NCI-H345 treated with DMSO at 0.1 percent for 48 hours (cell line): ENCODE results near the gene DNAJB14.

ENCODE experiments used
- DNase-seq: peaks from one replicate; lab custom pipeline; 2025; ENCODE audit not compliant: unreplicated experiment; lab: John Stamatoyannopoulos, UW

Gene DNAJB14

DNA sequence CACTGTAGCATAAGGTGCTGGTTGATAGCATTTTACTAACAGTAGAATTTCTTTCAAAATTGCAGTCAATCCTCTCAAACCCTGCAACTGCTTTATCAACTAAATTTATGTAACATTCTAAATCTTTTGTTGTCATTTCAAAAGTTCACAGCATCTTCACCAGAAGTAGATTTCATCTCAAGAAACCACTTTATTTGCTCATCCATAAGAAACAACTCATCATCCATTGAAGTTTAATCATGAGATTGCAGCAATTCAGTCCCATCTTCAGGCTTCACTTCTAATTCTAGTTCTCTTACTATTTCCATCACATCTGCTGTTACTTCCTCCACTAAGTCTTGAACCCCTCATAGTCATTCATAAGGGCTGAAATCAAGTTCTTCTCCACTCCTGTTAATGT, 73.8 kb downstream of the DNAJB14 start:
- DNase-seq = no peak

GRCh38 chr4:99868126-99868596, 78.3 kb downstream of the DNAJB14 start:
- no peak for DNase-seq

GRCh38 chr4:99863804-99864203, 82.6 kb downstream of the DNAJB14 start:
- DNase-seq = no peak

GRCh38 chr4:99861120-99861905, 85.1 kb downstream of the DNAJB14 start:
- DNase-seq = peak; percentile 33

- no peak for DNase-seq
Observed at GRCh38 chr4:99860521-99860920, 85.9 kb downstream of the DNAJB14 start.

DNA sequence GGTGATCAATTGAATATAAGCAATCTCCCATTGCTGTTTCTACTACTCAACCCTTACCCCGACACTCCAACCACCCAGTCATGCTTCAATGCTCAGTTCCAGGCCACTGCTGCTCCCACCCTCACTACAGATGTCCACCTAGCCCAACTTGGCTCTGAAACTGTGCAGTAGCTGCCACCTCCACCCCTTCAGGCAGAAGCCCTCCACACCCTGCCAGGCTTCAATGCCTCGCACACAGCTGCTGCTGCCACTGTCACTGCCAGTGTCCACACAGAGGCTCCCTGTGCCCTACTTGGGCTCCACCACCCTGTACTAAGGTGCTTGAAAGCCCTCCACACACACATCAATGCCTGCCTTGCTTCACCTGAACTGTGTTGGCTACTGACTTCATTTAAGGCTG, 86.8 kb downstream of the DNAJB14 start:
- no peak for DNase-seq

DNA sequence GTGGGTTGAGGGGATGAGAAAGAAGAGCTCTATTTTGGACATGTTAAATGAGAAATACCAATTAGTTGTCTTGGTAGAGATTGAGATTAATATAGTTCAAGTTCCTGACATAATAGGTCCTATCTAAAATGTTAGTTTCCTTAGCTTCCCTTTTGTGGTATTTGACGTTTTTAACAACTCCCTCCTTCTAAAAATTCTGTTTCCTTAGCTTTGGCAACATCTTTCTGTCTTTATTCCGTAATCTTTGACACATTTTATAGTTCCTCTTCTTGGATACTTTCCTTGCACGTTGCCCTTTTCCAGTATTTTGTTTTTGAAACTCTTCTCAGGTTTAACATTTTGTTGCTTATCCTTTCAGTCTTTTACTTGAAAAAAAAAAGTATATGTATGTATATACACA, 89.1 kb downstream of the DNAJB14 start:
- no peak for DNase-seq

DNA sequence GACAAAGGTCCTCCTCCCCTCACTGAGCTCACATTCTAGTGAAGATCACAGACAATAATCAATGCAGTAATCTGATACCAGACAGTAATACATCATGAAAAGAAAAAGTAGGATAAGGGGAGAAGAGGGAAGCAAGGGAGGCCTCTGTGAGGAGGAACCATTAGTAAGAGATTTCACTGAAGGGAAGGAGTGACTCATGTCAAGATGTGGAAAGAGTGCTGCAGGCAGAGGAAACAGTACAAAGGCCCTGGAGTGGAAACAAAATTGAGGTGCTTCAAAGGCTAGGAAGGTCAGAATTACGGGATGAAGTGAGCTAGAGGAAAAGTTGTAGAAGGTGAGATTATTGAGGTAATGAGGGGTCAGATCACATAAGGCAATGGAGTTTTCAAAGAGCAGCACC, 90.3 kb downstream of the DNAJB14 start:
- no peak for DNase-seq

- no peak for DNase-seq
Observed at GRCh38 chr4:99855678-99856077, 90.7 kb downstream of the DNAJB14 start.

DNA sequence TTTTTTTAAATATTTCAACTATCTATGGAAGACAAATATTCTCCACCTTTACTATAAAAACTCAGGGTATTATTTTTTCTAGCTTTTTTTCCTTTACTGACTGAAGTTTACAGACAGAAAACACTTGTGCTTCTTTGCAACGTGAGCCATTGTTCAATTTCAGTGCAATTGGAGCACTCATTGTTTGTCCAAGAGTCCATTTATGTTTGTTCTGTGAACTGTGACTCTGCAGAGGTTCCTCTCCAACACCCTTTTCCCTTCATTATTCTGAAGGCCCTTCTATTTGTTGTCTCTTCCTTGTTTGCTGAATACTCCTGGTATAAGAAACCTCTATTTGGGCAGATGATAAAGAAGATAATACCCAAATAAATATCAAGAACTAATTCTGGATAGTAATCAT, 92.4 kb downstream of the DNAJB14 start:
- DNase-seq = no peak

DNA sequence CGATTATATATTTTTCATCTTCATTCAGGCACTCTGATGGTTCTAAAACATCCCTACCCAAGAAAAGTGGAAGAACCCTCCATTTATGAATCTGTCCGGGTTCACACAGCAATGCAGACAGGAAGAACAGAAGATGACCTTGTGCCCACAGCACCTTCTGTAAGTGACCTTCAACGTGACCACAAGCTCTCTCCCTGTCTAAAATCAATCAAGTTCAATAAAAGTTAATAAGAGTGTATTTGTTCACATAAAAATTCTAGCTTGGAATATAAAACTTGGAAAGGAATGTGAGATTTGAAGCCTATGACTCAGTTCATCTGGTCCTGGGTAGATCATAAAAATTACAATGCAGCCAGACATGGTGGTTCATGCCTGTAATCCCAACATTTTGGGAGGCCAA, 93.2 kb downstream of the DNAJB14 start:
- DNase-seq = no peak

- no peak for DNase-seq
Observed at GRCh38 chr4:99852199-99852749, 94.1 kb downstream of the DNAJB14 start.

DNA sequence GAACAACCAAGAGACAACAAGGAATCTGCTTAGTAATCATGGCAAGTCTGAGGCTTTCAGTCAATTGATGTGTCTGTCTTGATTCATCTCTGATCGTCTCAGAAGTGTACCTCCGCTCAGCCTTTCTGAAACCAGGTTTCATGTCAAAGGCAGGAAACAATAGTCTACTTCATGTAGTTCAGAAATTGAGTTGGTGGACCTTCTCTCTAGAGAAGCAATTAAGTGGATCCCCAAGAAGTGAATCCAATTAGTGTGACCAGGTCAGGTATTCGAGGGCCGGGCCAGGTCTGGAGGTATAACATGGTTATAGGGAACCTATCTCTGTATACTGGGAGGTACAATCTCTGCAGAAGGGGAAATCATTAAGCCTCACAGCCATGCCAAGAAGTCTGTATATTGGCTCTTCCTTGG, 97.8 kb downstream of the DNAJB14 start:
- no peak for DNase-seq

- no peak for DNase-seq
Observed at GRCh38 chr4:99847362-99847976, 98.9 kb downstream of the DNAJB14 start.

- DNase-seq = no peak
Observed at GRCh38 chr4:99846891-99847290, 99.5 kb downstream of the DNAJB14 start.
